ENCODE measurements around the gene SLC4A7. TPM values are rescaled to one million over a fixed set of nuclear protein-coding genes. Genes with fewer than 3 reads are reported as not detected.

SLC4A7 gene
- total RNA-seq, 1 experiment from 2014 or later: 41.9 TPM

DNA sequence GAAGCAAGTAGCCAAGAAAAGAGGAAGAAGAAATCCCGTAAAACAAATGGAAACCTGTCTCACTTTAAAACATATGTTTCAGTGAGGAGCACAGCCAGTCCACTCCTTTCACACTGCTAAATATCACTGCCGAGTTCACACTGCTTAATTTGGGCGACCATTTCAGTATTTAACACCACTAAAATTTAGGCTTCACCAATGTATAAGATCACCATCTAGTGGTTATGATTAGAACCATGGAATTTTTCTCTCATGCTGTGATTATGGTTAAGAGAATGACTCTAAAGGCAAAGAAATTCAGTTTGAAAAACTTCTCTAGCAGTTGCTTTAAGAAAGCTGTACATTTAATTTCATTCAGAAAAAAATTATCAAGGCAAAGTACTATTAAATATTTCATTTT lies 16.6 kb downstream of the SLC4A7 start:
- peaks cover 7% of the 10 kb centered on the region for H3K4me1 Mint-ChIP-seq (ENCODE audit: insufficient read depth, unreplicated experiment)
- peak; percentile 60 for DNase-seq (ENCODE audit: unreplicated experiment)
- peak overlapping the region; percentile 76 for H3K27ac Mint-ChIP-seq (ENCODE audit: low read depth, unreplicated experiment)
- ChIA-PET POLR2A (interaction anchor here (0.8 to 2.8 kb wide), 9 partner anchors 10 to 214 kb away, joined by 3 to 18 read pairs (median 3); partner anchors contain the start of gene SLC4A7), CTCF (interaction anchor here (0.5 to 3.8 kb wide), 40 partner anchors 10 to 1806 kb away, joined by 3 to 38 read pairs (median 4); no protein-coding TSS in a partner anchor)
- peaks cover under 1% of the 10 kb centered on the region for H3K36me3 Mint-ChIP-seq (ENCODE audit: insufficient read depth, unreplicated experiment)
- no TSS peak for BruUV-seq (replicated peaks)
- H3K27me3 Mint-ChIP-seq (ENCODE audit: insufficient read depth, unreplicated experiment): no peaks in the 10 kb centered on the region
- no peak overlapping the region for H3K4me3 Mint-ChIP-seq (ENCODE audit: unreplicated experiment)
- TF ChIP-seq, protein P1, sequence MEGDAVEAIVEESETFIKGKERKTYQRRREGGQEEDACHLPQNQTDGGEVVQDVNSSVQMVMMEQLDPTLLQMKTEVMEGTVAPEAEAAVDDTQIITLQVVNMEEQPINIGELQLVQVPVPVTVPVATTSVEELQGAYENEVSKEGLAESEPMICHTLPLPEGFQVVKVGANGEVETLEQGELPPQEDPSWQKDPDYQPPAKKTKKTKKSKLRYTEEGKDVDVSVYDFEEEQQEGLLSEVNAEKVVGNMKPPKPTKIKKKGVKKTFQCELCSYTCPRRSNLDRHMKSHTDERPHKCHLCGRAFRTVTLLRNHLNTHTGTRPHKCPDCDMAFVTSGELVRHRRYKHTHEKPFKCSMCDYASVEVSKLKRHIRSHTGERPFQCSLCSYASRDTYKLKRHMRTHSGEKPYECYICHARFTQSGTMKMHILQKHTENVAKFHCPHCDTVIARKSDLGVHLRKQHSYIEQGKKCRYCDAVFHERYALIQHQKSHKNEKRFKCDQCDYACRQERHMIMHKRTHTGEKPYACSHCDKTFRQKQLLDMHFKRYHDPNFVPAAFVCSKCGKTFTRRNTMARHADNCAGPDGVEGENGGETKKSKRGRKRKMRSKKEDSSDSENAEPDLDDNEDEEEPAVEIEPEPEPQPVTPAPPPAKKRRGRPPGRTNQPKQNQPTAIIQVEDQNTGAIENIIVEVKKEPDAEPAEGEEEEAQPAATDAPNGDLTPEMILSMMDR (IDR thresholded peaks at IDR 0.05; ENCODE audit: unreplicated experiment): peak; percentile 36
- intact Hi-C loops (cut with micrococcal nuclease): loop anchor here (1.0 to 5.0 kb wide), 4 partner anchors 110 to 333 kb away; no protein-coding TSS in a partner anchor
- H3K9me3 Mint-ChIP-seq (ENCODE audit: unreplicated experiment): no peaks in the 10 kb centered on the region

GRCh38 chr3:27464646-27465045 lies 19.5 kb downstream of the SLC4A7 start:
- no peaks in the 10 kb centered on the region for H3K27me3 Mint-ChIP-seq (ENCODE audit: insufficient read depth, unreplicated experiment)
- intact Hi-C loops (cut with micrococcal nuclease): loop anchor here (5.0 kb wide), 1 partner anchor 193 kb away; no protein-coding TSS in a partner anchor
- no peak for DNase-seq (ENCODE audit: unreplicated experiment)
- peaks cover 7% of the 10 kb centered on the region for H3K4me1 Mint-ChIP-seq (ENCODE audit: insufficient read depth, unreplicated experiment)
- TF ChIP-seq, protein P1 (IDR thresholded peaks at IDR 0.05; ENCODE audit: unreplicated experiment): no peak
- BruUV-seq (replicated peaks): no TSS peak
- H3K4me3 Mint-ChIP-seq (ENCODE audit: unreplicated experiment): no peak overlapping the region
- H3K9me3 Mint-ChIP-seq (ENCODE audit: unreplicated experiment): no peaks in the 10 kb centered on the region
- ChIA-PET POLR2A (no interaction called here), CTCF (interaction anchor here (0.7 kb wide), 1 partner anchor 201 kb away, joined by 4 read pairs; no protein-coding TSS in a partner anchor)
- H3K36me3 Mint-ChIP-seq (ENCODE audit: insufficient read depth, unreplicated experiment): peaks cover 6% of the 10 kb centered on the region
- no peak overlapping the region for H3K27ac Mint-ChIP-seq (ENCODE audit: low read depth, unreplicated experiment)

DNA sequence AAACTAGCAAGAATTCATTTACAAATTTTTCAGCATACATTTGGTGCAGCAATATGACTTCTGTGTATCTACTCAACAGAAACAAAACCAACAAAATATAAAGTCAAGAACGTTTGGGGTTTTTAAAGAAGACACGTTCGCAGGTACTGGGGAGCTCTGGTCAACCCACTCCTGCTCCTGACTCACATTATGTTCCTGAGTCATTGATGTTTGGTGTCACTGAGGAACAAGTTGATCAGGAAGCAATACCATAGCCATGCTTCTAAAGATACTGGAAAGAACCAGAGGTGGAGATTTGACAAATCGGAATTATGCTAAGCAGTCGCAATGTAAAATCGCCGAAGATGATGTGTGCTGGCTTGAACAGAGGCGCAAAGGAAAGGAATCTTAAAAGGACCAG lies 22.0 kb downstream of the SLC4A7 start:
- POLR2A ChIA-PET: no interaction called here
- Mint-ChIP-seq H3K36me3 (ENCODE audit: insufficient read depth, unreplicated experiment) (peaks cover 15% of the 10 kb centered on the region), H3K27me3 (ENCODE audit: insufficient read depth, unreplicated experiment) (no peaks in the 10 kb centered on the region), H3K27ac (ENCODE audit: low read depth, unreplicated experiment) (no peak overlapping the region), H3K4me3 (ENCODE audit: unreplicated experiment) (no peak overlapping the region), H3K9me3 (ENCODE audit: unreplicated experiment) (no peaks in the 10 kb centered on the region), H3K4me1 (ENCODE audit: insufficient read depth, unreplicated experiment) (peaks cover 5% of the 10 kb centered on the region)
- TF ChIP-seq, protein P1 (IDR thresholded peaks at IDR 0.05; ENCODE audit: unreplicated experiment): no peak
- CTCF ChIA-PET: interaction anchor here (0.6 kb wide), 1 partner anchor 241 kb away, joined by 3 read pairs; no protein-coding TSS in a partner anchor
- DNase-seq (ENCODE audit: unreplicated experiment): no peak
- intact Hi-C loops (cut with micrococcal nuclease): no loop called here
- no TSS peak for BruUV-seq (replicated peaks)

GRCh38 chr3:27458929-27459328 lies 25.3 kb downstream of the SLC4A7 start:
- H3K36me3 Mint-ChIP-seq (ENCODE audit: insufficient read depth, unreplicated experiment): peaks cover 15% of the 10 kb centered on the region
- no peak for DNase-seq (ENCODE audit: unreplicated experiment)
- H3K4me3 Mint-ChIP-seq (ENCODE audit: unreplicated experiment): no peak overlapping the region
- intact Hi-C loops (cut with micrococcal nuclease): no loop called here
- POLR2A ChIA-PET: interaction anchor here (1.2 to 3.1 kb wide), 2 partner anchors 8 to 15 kb away, joined by 3 to 11 read pairs; no protein-coding TSS in a partner anchor
- TF ChIP-seq, protein P1 (IDR thresholded peaks at IDR 0.05; ENCODE audit: unreplicated experiment): no peak
- no peak overlapping the region for H3K27ac Mint-ChIP-seq (ENCODE audit: low read depth, unreplicated experiment)
- BruUV-seq (replicated peaks): no TSS peak
- peaks cover 11% of the 10 kb centered on the region for H3K4me1 Mint-ChIP-seq (ENCODE audit: insufficient read depth, unreplicated experiment)
- H3K9me3 Mint-ChIP-seq (ENCODE audit: unreplicated experiment): no peaks in the 10 kb centered on the region
- CTCF ChIA-PET: interaction anchor here (0.8 to 3.7 kb wide), 2 partner anchors 9 to 87 kb away, joined by 3 to 20 read pairs; no protein-coding TSS in a partner anchor
- no peaks in the 10 kb centered on the region for H3K27me3 Mint-ChIP-seq (ENCODE audit: insufficient read depth, unreplicated experiment)

Data from MCF 10A (cell line).